Endodermal cell (in vitro differentiated cells): Measurements from ENCODE around the gene MIER2. TPM values are rescaled to one million over a fixed set of nuclear protein-coding genes. Genes with fewer than 3 reads are reported as not detected.

Source experiments
- DNase-seq: peaks from one replicate; pipeline ENCODE4 v3.0.0-alpha.2; 2017
- H3K27ac ChIP-seq: 2 replicates; pipeline ENCODE4 v1.5.1; 2013; ENCODE audit warnings: mild to moderate bottlenecking, low read depth, low read length, moderate library complexity
- H3K27me3 ChIP-seq: 2 replicates; pipeline ENCODE4 v1.6.1; 2013; ENCODE audit warnings: mild to moderate bottlenecking, low read length, moderate library complexity; ENCODE audit not compliant: insufficient read depth, control insufficient read depth, poor library complexity, severe bottlenecking
- H3K36me3 ChIP-seq: 2 replicates; pipeline ENCODE4 v1.7.0; 2013; ENCODE audit warnings: mild to moderate bottlenecking, low read length, moderate library complexity; ENCODE audit not compliant: control insufficient read depth, insufficient read depth
- H3K4me1 ChIP-seq: one replicate; pipeline ENCODE4 v1.7.0; 2013; ENCODE audit warnings: low read length; ENCODE audit not compliant: control insufficient read depth, insufficient read depth
- H3K4me3 ChIP-seq: 2 replicates; pipeline ENCODE4 v1.5.1; 2013; ENCODE audit warnings: mild to moderate bottlenecking, low read length, moderate library complexity
- H3K9ac ChIP-seq: 2 replicates; pipeline ENCODE4 v1.6.1; 2013; ENCODE audit warnings: mild to moderate bottlenecking, low read length, moderate library complexity; ENCODE audit not compliant: poor library complexity, severe bottlenecking; ENCODE audit errors: extremely low read depth
- H3K9me3 ChIP-seq: 2 replicates; pipeline ENCODE4 v1.6.1; 2013; ENCODE audit warnings: mild to moderate bottlenecking, low read length, moderate library complexity; ENCODE audit not compliant: control insufficient read depth
- H3K27ac Mint-ChIP-seq: 2 replicates; pipeline ENCODE4 v1.8.0; 2020; ENCODE audit warnings: mixed read lengths
- H3K27me3 Mint-ChIP-seq: 2 replicates; pipeline ENCODE4 v1.8.0; 2021; ENCODE audit warnings: mild to moderate bottlenecking, mixed read lengths; ENCODE audit not compliant: insufficient read depth
- H3K36me3 Mint-ChIP-seq: 2 replicates; pipeline ENCODE4 v1.8.0; 2020; ENCODE audit warnings: low read depth, mixed read lengths
- H3K4me1 Mint-ChIP-seq: 2 replicates; pipeline ENCODE4 v1.8.0; 2020; ENCODE audit warnings: mixed read lengths
- H3K4me3 Mint-ChIP-seq: 2 replicates; pipeline ENCODE4 v1.8.0; 2020; ENCODE audit warnings: mild to moderate bottlenecking, moderate library complexity, mixed read lengths
- H3K9me3 Mint-ChIP-seq: 2 replicates; pipeline ENCODE4 v1.8.0; 2020; ENCODE audit warnings: mild to moderate bottlenecking, mixed read lengths
- WGBS, 2 experiments: methylation state at CpG; one replicate each; pipeline versions ENCODE4 v1.1.5 to v1.1.7; 2013; ENCODE audit warnings: missing lambda C conversion rate in 2 of 2, mixed read lengths in 1 of 2; ENCODE audit not compliant: insufficient coverage in 1 of 2, insufficient read length in 1 of 2; 5-methylcytosine and 5-hydroxymethylcytosine counted together
- total RNA-seq, 2 donors: library from RNA; stranded (reverse); fragmentation: NEBNext Ultra II Directional in 1 of 2; extraction: Animal tissue kit (Norgen Biotek cat#: 25700) in 1 of 2; gene quantifications; 2 replicates in 1 of 2; 3 replicates in 1 of 2; pipeline ENCODE4 v1.2.1, GENCODE V29; 2021
- TF ChIP-seq, protein P1 (sequence below): fragments of 200-600 bp; sonication (generic); conservative IDR thresholded peaks from 2 replicates; pipeline ENCODE4 v1.5.0; 2021; ENCODE audit warnings: antibody characterized with exemption, mild to moderate bottlenecking

Gene MIER2
- total RNA-seq, 2 donors from 2014 or later, result 50.5 to 51.3 TPM

DNA sequence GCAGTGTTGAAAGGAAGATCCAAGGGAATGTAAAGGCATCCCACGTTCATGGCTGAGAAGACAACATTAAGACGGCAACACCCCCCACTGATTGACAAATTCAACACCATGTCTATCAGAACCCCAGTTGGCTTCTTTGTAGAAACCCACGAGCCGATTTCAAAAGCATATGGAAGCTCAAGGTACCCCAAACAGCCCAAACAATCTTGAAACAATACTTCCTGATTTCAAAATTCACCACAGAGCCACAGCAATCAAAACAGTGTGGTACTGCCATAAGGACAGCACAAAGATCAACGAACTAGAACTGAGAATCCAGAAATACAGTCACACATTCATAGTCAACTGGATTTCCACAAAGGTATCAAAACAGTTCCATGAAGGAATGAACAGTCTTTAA, 6.2 kb downstream of the MIER2 start:
- Histone ChIP-seq H3K9ac (no peak overlapping the region), H3K4me3 (no peak overlapping the region), H3K9me3 (no peaks in the 10 kb centered on the region), H3K27ac (no peak overlapping the region), H3K4me1 (no peaks in the 10 kb centered on the region), H3K36me3 (peaks cover 45% of the 10 kb centered on the region), H3K27me3 (no peaks in the 10 kb centered on the region)
- no peak overlapping the region for H3K27ac Mint-ChIP-seq
- WGBS, 2 experiments, result 94 to 100% methylated on average over 4 to 5 of the region's 5 CpGs
- no peak overlapping the region for H3K4me3 Mint-ChIP-seq
- no peaks in the 10 kb centered on the region for H3K27me3 Mint-ChIP-seq
- no peak for DNase-seq
- H3K36me3 Mint-ChIP-seq, result peaks cover 65% of the 10 kb centered on the region
- peaks cover 2% of the 10 kb centered on the region for H3K9me3 Mint-ChIP-seq
- H3K4me1 Mint-ChIP-seq, result peaks cover 22% of the 10 kb centered on the region
- TF ChIP-seq, protein P1, sequence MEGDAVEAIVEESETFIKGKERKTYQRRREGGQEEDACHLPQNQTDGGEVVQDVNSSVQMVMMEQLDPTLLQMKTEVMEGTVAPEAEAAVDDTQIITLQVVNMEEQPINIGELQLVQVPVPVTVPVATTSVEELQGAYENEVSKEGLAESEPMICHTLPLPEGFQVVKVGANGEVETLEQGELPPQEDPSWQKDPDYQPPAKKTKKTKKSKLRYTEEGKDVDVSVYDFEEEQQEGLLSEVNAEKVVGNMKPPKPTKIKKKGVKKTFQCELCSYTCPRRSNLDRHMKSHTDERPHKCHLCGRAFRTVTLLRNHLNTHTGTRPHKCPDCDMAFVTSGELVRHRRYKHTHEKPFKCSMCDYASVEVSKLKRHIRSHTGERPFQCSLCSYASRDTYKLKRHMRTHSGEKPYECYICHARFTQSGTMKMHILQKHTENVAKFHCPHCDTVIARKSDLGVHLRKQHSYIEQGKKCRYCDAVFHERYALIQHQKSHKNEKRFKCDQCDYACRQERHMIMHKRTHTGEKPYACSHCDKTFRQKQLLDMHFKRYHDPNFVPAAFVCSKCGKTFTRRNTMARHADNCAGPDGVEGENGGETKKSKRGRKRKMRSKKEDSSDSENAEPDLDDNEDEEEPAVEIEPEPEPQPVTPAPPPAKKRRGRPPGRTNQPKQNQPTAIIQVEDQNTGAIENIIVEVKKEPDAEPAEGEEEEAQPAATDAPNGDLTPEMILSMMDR, result no peak

DNA sequence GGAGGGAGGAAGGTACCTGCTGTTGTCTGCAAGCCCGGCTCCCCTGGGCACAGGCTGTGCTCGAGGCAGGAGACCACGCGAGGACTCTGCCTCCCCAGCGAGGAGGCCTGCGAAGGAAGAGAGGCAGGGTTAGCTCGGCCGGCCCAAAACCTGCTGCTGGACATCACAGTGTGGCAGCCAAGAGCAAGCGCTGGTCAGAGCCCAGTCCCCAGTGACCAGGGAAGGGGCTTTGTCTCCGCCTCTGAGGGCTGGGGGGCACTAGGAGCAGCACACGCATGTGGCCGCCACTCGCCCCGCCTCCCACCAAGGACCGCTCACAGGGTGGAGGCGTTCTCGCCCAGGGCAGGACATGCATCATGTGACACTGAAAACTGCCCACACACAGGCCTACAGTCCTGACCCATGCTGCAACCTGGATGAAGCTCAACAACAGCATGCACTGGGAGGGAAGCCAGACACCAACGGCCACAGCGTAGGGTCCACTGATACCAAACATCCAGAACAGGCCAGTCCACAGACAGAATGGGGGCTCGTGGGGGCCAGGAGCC, 8.5 kb downstream of the MIER2 start:
- no peak overlapping the region for H3K4me3 Mint-ChIP-seq
- 93 to 95% methylated on average over 18 to 20 of the region's 20 CpGs for WGBS, 2 experiments
- Histone ChIP-seq H3K9me3 (peaks cover 6% of the 10 kb centered on the region), H3K4me1 (no peaks in the 10 kb centered on the region), H3K36me3 (peaks cover 43% of the 10 kb centered on the region), H3K9ac (no peak overlapping the region), H3K4me3 (no peak overlapping the region), H3K27me3 (no peaks in the 10 kb centered on the region), H3K27ac (no peak overlapping the region)
- no peaks in the 10 kb centered on the region for H3K27me3 Mint-ChIP-seq
- peaks cover 2% of the 10 kb centered on the region for H3K9me3 Mint-ChIP-seq
- H3K36me3 Mint-ChIP-seq, result peaks cover 59% of the 10 kb centered on the region
- TF ChIP-seq, protein P1, result no peak
- H3K4me1 Mint-ChIP-seq, result peaks cover 1% of the 10 kb centered on the region
- DNase-seq, result no peak
- H3K27ac Mint-ChIP-seq, result no peak overlapping the region

DNA sequence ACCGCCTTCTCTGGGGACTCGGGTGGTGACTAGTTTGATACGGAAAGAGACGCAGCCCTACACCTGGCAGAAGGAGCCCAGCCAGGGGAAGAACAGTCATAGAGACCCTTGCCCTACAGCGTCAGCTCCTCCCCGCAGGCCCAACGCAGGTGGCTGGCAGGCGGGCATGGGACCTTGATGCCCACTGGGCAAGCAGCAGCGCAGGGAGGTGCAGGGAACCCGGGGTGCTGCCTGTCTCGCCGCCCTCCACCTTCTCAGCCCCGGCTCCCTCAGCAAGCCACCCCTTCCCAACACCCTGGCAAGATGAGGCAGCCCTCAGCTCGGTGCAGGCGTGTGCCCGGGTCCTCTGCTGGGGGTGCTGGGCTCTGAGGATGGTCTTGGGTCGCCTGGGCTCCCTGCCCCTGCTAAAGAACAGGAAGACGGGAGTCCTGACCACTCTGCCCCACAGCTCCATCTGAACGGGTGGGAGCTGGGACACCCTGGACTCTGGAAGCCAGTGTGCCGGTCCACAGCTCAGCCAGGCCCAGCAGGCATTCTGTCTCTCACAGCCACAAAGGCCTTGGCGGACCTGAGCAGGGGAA, 9.0 kb downstream of the MIER2 start:
- Mint-ChIP-seq H3K9me3 (peaks cover 7% of the 10 kb centered on the region), H3K36me3 (peaks cover 59% of the 10 kb centered on the region), H3K27ac (no peak overlapping the region), H3K27me3 (no peaks in the 10 kb centered on the region), H3K4me3 (no peak overlapping the region), H3K4me1 (no peaks in the 10 kb centered on the region)
- H3K27ac ChIP-seq, result no peak overlapping the region
- H3K4me3 ChIP-seq, result no peak overlapping the region
- H3K4me1 ChIP-seq, result no peaks in the 10 kb centered on the region
- DNase-seq, result no peak
- TF ChIP-seq, protein P1, result no peak
- no peaks in the 10 kb centered on the region for H3K27me3 ChIP-seq
- peaks cover 48% of the 10 kb centered on the region for H3K36me3 ChIP-seq
- peaks cover 11% of the 10 kb centered on the region for H3K9me3 ChIP-seq
- no peak overlapping the region for H3K9ac ChIP-seq
- 91 to 96% methylated on average over 9 to 21 of the region's 21 CpGs for WGBS, 2 experiments
